PC-9 (cell line): ENCODE measurements around the gene SPA17.

ENCODE experiments used
- CTCF ChIP-seq: fragments of 200-600 bp; sonication (generic); conservative IDR thresholded peaks from 2 replicates; pipeline ENCODE4 v1.6.1; 2017; ENCODE audit warnings: mixed run types, antibody characterized with exemption, mild to moderate bottlenecking, moderate library complexity
- EZH2 ChIP-seq: fragments of 200-600 bp; sonication (generic); IDR thresholded peaks from 2 replicates; pipeline ENCODE4 v1.8.0; 2017; ENCODE audit warnings: antibody characterized with exemption, low read depth

GRCh38 chr11:124640666-124641065 lies 33.0 kb upstream of the SPA17 start:
- TF ChIP-seq CTCF (no peak), EZH2 (no peak)
